Neural crest cell (in vitro differentiated cells): ENCODE data around the gene OR2L8. TPM values are rescaled to one million over a fixed set of nuclear protein-coding genes. Genes with fewer than 3 reads are reported as not detected.

Experiments
- DNase-seq: peaks from one replicate; pipeline ENCODE4 v3.0.0; 2021; ENCODE audit warnings: low read depth, mixed read lengths, low spot score
- H3K27ac Mint-ChIP-seq: one replicate; pipeline ENCODE4 v1.8.0; 2021; ENCODE audit warnings: mild to moderate bottlenecking, mixed read lengths; ENCODE audit not compliant: unreplicated experiment
- H3K27me3 Mint-ChIP-seq: 2 replicates; pipeline ENCODE4 v1.8.0; 2021; ENCODE audit warnings: low read depth, mild to moderate bottlenecking, mixed read lengths
- H3K36me3 Mint-ChIP-seq: 2 replicates; pipeline ENCODE4 v1.8.0; 2021; ENCODE audit warnings: low read depth, mild to moderate bottlenecking, mixed read lengths
- H3K4me1 Mint-ChIP-seq: 2 replicates; pipeline ENCODE4 v1.8.0; 2021; ENCODE audit warnings: mixed read lengths
- H3K4me3 Mint-ChIP-seq: one replicate; pipeline ENCODE4 v1.8.0; 2021; ENCODE audit warnings: mild to moderate bottlenecking, mixed read lengths
- H3K9me3 Mint-ChIP-seq: 2 replicates; pipeline ENCODE4 v1.8.0; 2021; ENCODE audit warnings: mixed read lengths
- total RNA-seq: library from RNA; stranded (reverse); gene quantifications from 2 replicates; pipeline ENCODE4 v1.2.1, GENCODE V29; 2021
- TF ChIP-seq, protein P1 (sequence below): fragments of 200-600 bp; sonication (generic); conservative IDR thresholded peaks from 2 replicates; pipeline ENCODE4 v1.5.0; 2021; ENCODE audit warnings: antibody characterized with exemption, mild to moderate bottlenecking

OR2L8 gene
- total RNA-seq, 1 donor from 2014 or later, result not detected

DNA sequence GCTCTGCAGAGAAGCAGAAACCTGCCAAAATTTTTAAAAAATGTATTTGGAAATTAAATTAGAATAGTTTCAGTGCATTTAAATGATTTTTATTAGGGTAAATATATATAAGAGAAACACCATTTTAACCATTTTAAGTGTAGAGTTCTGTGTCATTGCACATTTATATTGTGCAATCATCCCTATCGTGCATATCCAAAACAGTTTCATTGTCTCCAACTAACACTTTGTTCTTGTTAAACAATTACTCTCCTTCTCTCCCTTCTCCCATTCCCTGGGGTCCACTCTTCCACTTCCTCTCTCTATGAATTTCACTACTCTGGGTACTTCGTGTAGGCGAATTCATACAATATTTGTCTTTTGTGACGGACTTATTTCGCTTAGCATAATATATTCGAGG, 6.0 kb upstream of the OR2L8 start:
- H3K4me1 Mint-ChIP-seq, result no peaks in the 10 kb centered on the region
- peaks cover 13% of the 10 kb centered on the region for H3K9me3 Mint-ChIP-seq
- H3K36me3 Mint-ChIP-seq, result no peaks in the 10 kb centered on the region
- TF ChIP-seq, protein P1, sequence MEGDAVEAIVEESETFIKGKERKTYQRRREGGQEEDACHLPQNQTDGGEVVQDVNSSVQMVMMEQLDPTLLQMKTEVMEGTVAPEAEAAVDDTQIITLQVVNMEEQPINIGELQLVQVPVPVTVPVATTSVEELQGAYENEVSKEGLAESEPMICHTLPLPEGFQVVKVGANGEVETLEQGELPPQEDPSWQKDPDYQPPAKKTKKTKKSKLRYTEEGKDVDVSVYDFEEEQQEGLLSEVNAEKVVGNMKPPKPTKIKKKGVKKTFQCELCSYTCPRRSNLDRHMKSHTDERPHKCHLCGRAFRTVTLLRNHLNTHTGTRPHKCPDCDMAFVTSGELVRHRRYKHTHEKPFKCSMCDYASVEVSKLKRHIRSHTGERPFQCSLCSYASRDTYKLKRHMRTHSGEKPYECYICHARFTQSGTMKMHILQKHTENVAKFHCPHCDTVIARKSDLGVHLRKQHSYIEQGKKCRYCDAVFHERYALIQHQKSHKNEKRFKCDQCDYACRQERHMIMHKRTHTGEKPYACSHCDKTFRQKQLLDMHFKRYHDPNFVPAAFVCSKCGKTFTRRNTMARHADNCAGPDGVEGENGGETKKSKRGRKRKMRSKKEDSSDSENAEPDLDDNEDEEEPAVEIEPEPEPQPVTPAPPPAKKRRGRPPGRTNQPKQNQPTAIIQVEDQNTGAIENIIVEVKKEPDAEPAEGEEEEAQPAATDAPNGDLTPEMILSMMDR, result no peak
- H3K27ac Mint-ChIP-seq, result no peak overlapping the region
- no peak overlapping the region for H3K4me3 Mint-ChIP-seq
- peaks cover 11% of the 10 kb centered on the region for H3K27me3 Mint-ChIP-seq
- DNase-seq, result no peak

DNA sequence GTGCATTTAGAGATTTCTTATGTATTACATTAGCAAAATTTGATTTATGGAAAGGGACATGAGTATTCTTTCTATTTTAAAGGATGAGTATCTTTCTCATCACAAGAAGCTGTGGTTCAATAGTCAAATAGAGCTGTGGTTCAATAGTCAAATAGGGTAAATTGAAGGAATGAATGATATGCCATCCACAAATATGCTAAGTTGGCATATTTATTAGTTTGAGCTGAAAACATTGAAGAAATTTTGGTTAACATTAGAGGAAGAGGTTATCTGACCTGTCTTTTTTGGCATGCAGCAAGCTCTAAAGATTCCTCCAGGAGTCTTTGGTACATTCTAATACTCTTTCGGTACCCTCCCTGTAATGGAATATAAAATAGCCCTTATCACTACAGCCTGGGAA, 4.8 kb downstream of the OR2L8 start:
- no peak for DNase-seq
- Mint-ChIP-seq H3K9me3 (peaks cover 17% of the 10 kb centered on the region), H3K27me3 (no peaks in the 10 kb centered on the region), H3K4me3 (no peak overlapping the region), H3K4me1 (no peaks in the 10 kb centered on the region), H3K36me3 (peaks cover 3% of the 10 kb centered on the region), H3K27ac (no peak overlapping the region)
- TF ChIP-seq, protein P1, result no peak

DNA sequence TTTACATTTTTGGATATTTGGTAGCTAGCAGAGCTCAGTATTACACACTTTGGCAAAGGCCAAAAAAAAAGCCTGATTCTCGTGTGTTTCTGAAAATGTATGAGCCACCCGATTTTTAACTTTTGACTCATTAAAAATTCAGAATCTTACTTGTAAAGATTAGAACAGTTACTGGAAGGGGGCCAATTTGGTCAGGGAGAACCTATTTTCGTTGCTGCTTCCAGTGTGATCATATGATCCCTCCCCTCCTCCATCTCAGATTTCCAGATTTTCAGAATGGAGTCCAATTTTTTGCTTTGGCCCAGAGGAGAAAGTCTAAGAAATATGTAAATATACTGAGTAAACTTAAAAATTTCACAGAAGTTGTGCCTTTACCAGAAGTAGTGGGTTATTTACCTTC, 13.1 kb downstream of the OR2L8 start:
- Mint-ChIP-seq H3K27ac (no peak overlapping the region), H3K4me3 (no peak overlapping the region), H3K9me3 (peaks cover 16% of the 10 kb centered on the region)

DNA sequence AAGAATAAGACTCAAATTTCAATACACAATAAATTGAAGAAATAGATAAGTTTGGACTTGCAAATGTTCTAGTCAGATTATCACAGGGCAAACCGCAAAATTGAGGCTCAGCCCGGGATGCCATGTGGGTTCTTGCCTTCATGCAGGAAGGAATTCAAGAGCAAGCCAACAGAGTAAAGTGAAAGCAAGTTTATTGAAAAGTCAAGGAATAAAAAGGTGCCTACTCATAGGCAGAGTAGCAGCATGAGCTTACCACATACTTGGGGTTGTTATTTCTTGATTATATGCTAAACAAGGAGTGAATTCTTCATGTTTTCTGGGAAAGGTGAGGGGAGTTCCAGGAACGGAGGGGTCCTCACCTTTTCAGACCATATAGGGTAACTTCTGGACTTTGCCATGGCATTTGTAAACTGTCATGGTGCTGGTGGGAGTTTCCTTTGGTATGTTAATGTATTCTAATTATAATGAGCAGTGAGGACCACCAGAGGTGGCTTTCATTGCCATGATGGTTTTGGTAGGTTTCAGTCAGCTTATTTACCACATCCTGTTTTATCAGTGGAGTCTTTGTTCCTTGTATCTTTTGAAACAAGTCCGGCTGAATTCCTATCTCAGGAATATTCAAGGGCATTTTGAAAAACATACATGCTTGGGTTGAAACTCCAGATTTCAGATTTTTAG, 14.4 kb downstream of the OR2L8 start:
- Mint-ChIP-seq H3K36me3 (no peaks in the 10 kb centered on the region), H3K27me3 (no peaks in the 10 kb centered on the region), H3K4me3 (no peak overlapping the region), H3K9me3 (peaks cover 16% of the 10 kb centered on the region), H3K4me1 (no peaks in the 10 kb centered on the region), H3K27ac (no peak overlapping the region)
- TF ChIP-seq, protein P1, result no peak
- DNase-seq, result no peak

More for the DNA sequence above, 13.1 kb downstream of the OR2L8 start:
- no peak for DNase-seq
- Mint-ChIP-seq H3K27me3 (no peaks in the 10 kb centered on the region), H3K4me1 (no peaks in the 10 kb centered on the region), H3K36me3 (no peaks in the 10 kb centered on the region)
- TF ChIP-seq, protein P1, result no peak

DNA sequence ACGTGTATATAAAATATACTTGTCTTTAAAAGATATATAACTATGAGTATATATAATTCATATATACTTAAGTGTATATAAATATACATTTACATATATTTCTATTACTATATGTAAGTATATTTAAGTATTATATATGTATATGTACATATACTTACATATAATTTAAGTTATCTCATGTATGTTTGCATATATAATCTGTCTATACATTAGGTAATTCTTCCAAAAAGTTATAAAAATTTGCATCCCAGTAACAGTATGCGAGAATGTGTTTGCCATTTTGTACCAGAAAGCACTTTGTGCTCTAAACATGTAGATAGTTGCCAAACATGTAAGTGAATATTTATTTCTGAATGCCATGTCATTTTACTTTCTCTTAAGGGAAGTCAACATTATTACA, 16.3 kb downstream of the OR2L8 start, which contains the start of gene OR2AK2:
TSS of gene OR2AK2 (plus strand) at position 301 of the 400 bp plus-strand sequence. CDS start 144 bp downstream, outside the sequence.
- TF ChIP-seq, protein P1, result no peak
- Mint-ChIP-seq H3K4me1 (no peaks in the 10 kb centered on the region), H3K27ac (no peak within 1 kb of the TSS), H3K4me3 (no peak within 1 kb of the TSS), H3K27me3 (no peaks in the 10 kb centered on the region), H3K9me3 (peaks cover 16% of the 10 kb centered on the region), H3K36me3 (no peaks in the 10 kb centered on the region)
- no peak for DNase-seq
